Mucosa of rectum (tissue), 2 donors: ENCODE data around the gene TYK2.
A peak's percentile ranks its signal among the peaks of the same experiment; 100 is the strongest.

Experiments used
- H3K27ac ChIP-seq, 2 donors: one replicate each; pipeline ENCODE4 v1.7.0; 2013; ENCODE audit warnings: inconsistent platforms in 2 of 2, low read depth in 2 of 2, low read length in 2 of 2
- H3K27me3 ChIP-seq, 2 donors: one replicate each; pipeline ENCODE4 v1.7.0; 2013; ENCODE audit warnings: low read length in 2 of 2; ENCODE audit not compliant: control insufficient read depth in 2 of 2, insufficient read depth in 2 of 2
- H3K36me3 ChIP-seq, 2 donors: one replicate each; pipeline ENCODE4 v1.7.0; 2013; ENCODE audit warnings: low read length in 2 of 2; ENCODE audit not compliant: control insufficient read depth in 2 of 2, insufficient read depth in 2 of 2
- H3K4me1 ChIP-seq, 2 donors: one replicate each; pipeline ENCODE4 v1.7.0; 2013; ENCODE audit warnings: low read length in 2 of 2, mild to moderate bottlenecking in 1 of 2; ENCODE audit not compliant: control insufficient read depth in 2 of 2, insufficient read depth in 2 of 2
- H3K4me3 ChIP-seq, 2 donors: one replicate each; pipeline ENCODE4 v1.7.0; 2013; ENCODE audit warnings: low read length in 2 of 2
- H3K9ac ChIP-seq, 2 donors: one replicate each; pipeline ENCODE4 v1.7.0; 2013; ENCODE audit warnings: low read length in 2 of 2, low read depth in 1 of 2, mild to moderate bottlenecking in 1 of 2
- H3K9me3 ChIP-seq, 2 donors: one replicate each; pipeline ENCODE4 v1.7.0; 2013; ENCODE audit warnings: low read length in 2 of 2; ENCODE audit not compliant: control insufficient read depth in 2 of 2
- donor health status: healthy.
- donor health status: Normal muscosa, but diverticular disease.

Gene TYK2

DNA sequence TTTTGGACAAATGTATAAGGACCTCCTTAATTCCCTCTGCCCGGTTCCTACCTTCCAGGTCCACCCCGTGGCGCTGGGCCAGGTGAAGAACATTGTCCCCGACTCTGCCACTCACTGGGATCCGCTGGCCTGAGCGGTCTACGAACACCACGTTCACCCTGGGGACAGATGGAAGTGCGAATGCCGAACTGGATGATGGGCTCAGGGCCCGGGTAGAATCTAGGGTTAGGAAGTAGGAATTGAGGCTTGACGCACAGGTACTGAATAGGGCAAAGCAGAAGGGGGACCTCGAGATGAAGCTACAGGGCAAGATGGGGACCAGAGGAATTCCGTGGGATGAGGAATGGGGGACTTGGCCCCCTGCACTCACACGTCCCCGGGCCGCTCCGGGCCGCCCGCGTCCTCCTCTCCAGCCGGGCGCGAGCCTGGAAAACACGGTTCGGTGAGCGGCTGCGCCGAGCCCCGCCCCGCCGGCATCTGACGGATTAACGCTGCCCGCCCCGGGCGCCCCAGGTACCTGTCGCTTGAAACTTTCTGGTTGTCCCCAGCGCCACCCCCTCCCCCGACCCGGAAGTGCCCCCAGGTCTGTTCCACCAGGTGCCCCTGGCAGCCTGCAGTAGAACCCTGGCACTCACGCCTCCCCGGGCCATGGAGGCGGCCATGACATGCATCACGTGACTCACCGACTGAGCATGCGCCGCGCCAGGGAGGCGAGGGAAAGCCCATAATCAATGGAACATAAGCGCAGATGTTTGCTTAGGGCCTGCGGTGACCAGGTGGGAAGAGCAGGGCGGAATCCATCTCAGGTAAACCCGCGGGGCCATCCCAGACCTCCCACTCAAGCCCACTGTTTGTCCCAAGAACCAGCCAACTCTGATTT is 64.8 kb downstream of the TYK2 start, which contains the start of gene FDX2:
TSS of gene FDX2 (minus strand) at position 681 of the 880 bp plus-strand sequence. CDS start at position 662, 19 bp downstream.
- no peaks in the 10 kb centered on the region for H3K9me3 ChIP-seq
- H3K9ac ChIP-seq: peak within 1 kb of the TSS; percentile 52 to 54
- H3K27ac ChIP-seq: peak within 1 kb of the TSS in 1 of 2 donors; percentile 52
- no peaks in the 10 kb centered on the region for H3K27me3 ChIP-seq
- H3K4me1 ChIP-seq: peaks cover 5 to 6% of the 10 kb centered on the region in 2 donors
- peaks cover 17 to 22% of the 10 kb centered on the region in 2 donors for H3K36me3 ChIP-seq
- peak within 1 kb of the TSS; percentile 81 to 83 for H3K4me3 ChIP-seq

DNA sequence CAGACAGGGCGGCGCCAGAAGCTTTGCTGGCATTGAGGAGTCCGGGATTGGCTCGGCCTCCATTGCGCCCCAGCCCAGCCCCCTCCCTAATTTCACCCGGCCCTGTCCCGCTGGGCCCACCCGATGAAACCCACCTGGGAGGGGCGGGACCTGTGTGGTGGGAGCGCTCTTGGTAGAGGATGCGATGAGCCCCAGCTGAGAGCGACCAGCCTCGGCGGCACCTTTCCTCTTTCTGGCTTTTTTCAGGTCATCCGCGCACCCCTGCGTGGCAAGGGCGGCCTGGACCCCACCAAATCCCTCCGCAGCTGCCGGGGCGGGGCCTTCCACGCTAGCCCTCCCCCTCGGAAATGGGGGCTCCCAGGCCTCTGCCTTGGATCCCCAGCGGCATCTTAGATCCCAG is 70.9 kb downstream of the TYK2 start, which contains the start of gene ZGLP1:
TSS of gene ZGLP1 (minus strand) at position 393 of the 400 bp plus-strand sequence.
- no peaks in the 10 kb centered on the region for H3K4me1 ChIP-seq
- H3K4me3 ChIP-seq: no peak within 1 kb of the TSS
- H3K9ac ChIP-seq: no peak within 1 kb of the TSS
- H3K27me3 ChIP-seq: no peaks in the 10 kb centered on the region
- H3K27ac ChIP-seq: no peak within 1 kb of the TSS
- H3K9me3 ChIP-seq: no peaks in the 10 kb centered on the region
- H3K36me3 ChIP-seq: peaks cover 0 to 2% of the 10 kb centered on the region in 2 donors

DNA sequence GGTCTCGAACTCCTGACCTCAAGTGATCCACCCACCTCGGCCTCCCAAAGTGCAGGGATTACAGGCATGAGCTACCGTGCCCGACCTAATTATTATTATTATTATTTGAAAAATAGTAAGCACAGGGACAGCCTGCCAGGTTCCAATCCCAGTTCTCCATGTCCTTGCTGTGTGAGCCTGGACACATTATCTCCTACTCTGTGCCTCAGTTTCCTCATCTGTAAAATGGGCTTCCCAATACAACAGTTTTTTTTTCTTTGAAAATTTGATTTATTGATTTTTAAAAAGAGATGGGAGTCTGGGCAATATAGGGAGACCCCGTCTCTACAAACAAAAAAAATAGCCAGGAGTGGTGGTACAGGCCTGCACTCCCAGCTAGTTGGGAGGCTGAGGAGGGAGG is 74.0 kb downstream of the TYK2 start:
- H3K9ac ChIP-seq: no peak overlapping the region
- H3K36me3 ChIP-seq: no peaks in the 10 kb centered on the region
- H3K27me3 ChIP-seq: no peaks in the 10 kb centered on the region
- no peak overlapping the region for H3K27ac ChIP-seq
- H3K4me3 ChIP-seq: no peak overlapping the region
- no peaks in the 10 kb centered on the region for H3K9me3 ChIP-seq
- no peaks in the 10 kb centered on the region for H3K4me1 ChIP-seq

DNA sequence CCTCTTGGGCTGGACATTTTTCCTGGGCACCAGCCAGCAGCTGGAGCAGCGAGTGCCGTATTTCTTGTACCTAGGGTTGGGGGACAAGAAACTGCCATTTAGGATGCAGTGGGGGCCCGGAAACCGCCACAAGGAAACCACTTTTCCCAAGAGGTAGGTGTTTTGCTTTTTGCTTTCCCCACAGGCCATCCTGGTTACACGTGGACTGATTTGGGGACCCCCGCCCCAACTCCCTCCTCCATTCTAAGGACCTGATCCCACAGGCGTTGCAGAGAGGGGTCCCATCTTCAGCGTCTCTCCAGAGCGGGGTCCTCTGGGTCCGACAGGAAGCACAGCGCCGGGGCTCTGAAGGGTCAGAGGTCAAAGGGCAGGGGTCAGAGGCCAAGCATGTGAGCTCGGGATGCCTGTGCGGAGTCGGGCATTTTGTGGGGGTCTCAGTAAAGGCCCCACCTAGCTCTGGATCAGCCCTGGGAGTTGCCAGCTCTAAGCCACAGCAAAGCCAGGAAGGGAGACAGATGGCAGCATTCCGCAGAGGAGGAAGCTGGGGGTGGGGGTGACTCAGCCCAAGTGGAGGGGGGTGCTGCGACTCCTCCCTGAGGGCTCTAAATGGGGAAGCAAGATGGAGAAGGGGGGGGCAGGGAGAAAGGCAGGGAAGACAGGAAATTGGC is 75.1 kb downstream of the TYK2 start:
- Histone ChIP-seq H3K9ac (no peak overlapping the region), H3K9me3 (no peaks in the 10 kb centered on the region), H3K27me3 (no peaks in the 10 kb centered on the region), H3K27ac (no peak overlapping the region), H3K4me3 (no peak overlapping the region), H3K4me1 (no peaks in the 10 kb centered on the region), H3K36me3 (no peaks in the 10 kb centered on the region)
